ENCODE data around the gene TMEM250.

DNA sequence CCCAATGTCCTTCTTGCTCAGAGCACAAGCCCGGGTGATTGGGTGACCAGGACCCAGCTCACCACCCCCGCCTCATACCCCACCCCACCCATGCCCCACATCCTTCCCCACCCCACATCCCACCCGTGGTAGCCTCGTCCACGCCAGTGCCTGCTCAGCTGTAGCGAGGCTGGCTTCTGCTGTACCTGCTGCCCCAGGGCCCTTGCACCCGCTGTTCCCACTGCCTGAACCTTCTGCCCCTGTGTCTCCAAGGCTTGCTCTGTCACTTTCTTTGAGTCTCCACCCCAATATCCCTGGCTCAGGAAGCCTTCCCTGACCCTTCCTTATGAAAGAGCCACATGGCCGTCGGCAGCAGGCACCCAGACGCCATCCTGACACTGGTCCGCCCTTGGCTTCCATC lies 20.5 kb downstream of the TMEM250 start:
- TF ChIP-seq POLR2AphosphoS5 (IDR thresholded peaks at IDR 0.05; ENCODE audit: low read depth, low read length) (no peak), POLR2A (IDR thresholded peaks at IDR 0.05; ENCODE audit: low read depth, low read length) (no peak), TAF1 (IDR thresholded peaks at IDR 0.05; ENCODE audit: low read depth, low read length) (no peak), SPI1 (IDR thresholded peaks at IDR 0.05; ENCODE audit: low read depth, low read length) (no peak)
